K562 (cell line): ENCODE data around the gene UBL5. TPM values are rescaled to one million over a fixed set of nuclear protein-coding genes. Genes with fewer than 3 reads are reported as not detected.

Source experiments
- ATF3 ChIP-seq, 2 experiments: fragments of 450-650 bp in 1 of 2; sonication (generic) in 1 of 2; formaldehyde crosslinking in 1 of 2; IDR thresholded peaks in 1 of 2; conservative IDR thresholded peaks in 1 of 2; 2 replicates each; pipeline versions ENCODE4 v1.6.1 to v1.8.1; 2016 to 2023; ENCODE audit warnings: mild to moderate bottlenecking in 2 of 2, moderate library complexity in 2 of 2, inconsistent platforms in 1 of 2, missing genetic modification reagents in 1 of 2
- GATAD2B ChIP-seq: fragments of 450-650 bp; IDR thresholded peaks from 2 replicates; pipeline ENCODE4 v1.6.1; 2017; ENCODE audit warnings: mild to moderate bottlenecking, borderline replicate concordance
- NR1H2 ChIP-seq: sonication (generic); formaldehyde crosslinking; IDR thresholded peaks from 2 replicates; pipeline ENCODE4 v1.4.0; 2020; ENCODE audit warnings: mild to moderate bottlenecking, missing genetic modification reagents
- RFX7 ChIP-seq: fragments of 250-450 bp; sonication (Bioruptor Pico); IDR thresholded peaks from 2 replicates; pipeline ENCODE4 v1.5.1; 2021; ENCODE audit warnings: mild to moderate bottlenecking
- SLC30A9 ChIP-seq: fragments of 250-450 bp; sonication (Bioruptor Pico); IDR thresholded peaks from 2 replicates; pipeline ENCODE4 v1.8.0; 2022; ENCODE audit warnings: mild to moderate bottlenecking, moderate library complexity
- TRIM24 ChIP-seq, 2 experiments: fragments of 450-650 bp; IDR thresholded peaks; 2 replicates each; pipeline ENCODE4 v1.6.1; 2016
- TSC22D4 ChIP-seq: fragments of 450-650 bp; IDR thresholded peaks from 2 replicates; pipeline ENCODE4 v1.6.1; 2016; ENCODE audit warnings: missing genetic modification characterization, missing biosample characterization, control low read depth
- ZNF274 ChIP-seq: IDR thresholded peaks from 2 replicates; pipeline ENCODE4 v1.6.1; 2011; ENCODE audit warnings: low read depth, mild to moderate bottlenecking, low read length, moderate library complexity, borderline replicate concordance
- ZNF3 ChIP-seq: fragments of 250-450 bp; sonication (Bioruptor Pico); IDR thresholded peaks from 2 replicates; pipeline ENCODE4 v1.5.0; 2021; ENCODE audit warnings: mild to moderate bottlenecking, moderate library complexity
- ZNF830 ChIP-seq: fragments of 250-450 bp; sonication (Bioruptor Pico); IDR thresholded peaks from 2 replicates; pipeline ENCODE4 v1.5.0; 2021; ENCODE audit warnings: mild to moderate bottlenecking
- polyA plus RNA-seq, 8 experiments: library from polyadenylated mRNA; depleted of rRNA in 4 of 8; stranded (reverse) in 5 of 8; unstranded in 3 of 8; fragments of >200 nt; fragmentation: Nextera tagmentation in 2 of 8; fragmentation: Illumina TruSeq in 1 of 8; extraction: Ambion mirVana in 2 of 8; extraction: Trizol in 1 of 8; gene quantifications; 2 replicates each; pipeline versions ENCODE4 v1.2.1 to v1.2.3, GENCODE V29; 2011 to 2014; ENCODE audit warnings: inconsistent platforms in 1 of 8, missing spikeins in 1 of 8
- total RNA-seq, 7 experiments: library from RNA; depleted of rRNA in 6 of 7; stranded (reverse); fragments of >200 nt in 6 of 7; fragmentation: Illumina TruSeq in 2 of 7; extraction: Trizol in 2 of 7; gene quantifications; 2 replicates each; pipeline versions ENCODE4 v1.2.1 to v1.2.3, GENCODE V29; 2011 to 2021; ENCODE audit warnings: low replicate concordance in 1 of 7
- TF ChIP-seq, protein P1 (sequence below): sonication (generic); formaldehyde crosslinking; IDR thresholded peaks from 2 replicates; pipeline ENCODE4 v1.8.1; 2023; ENCODE audit warnings: mild to moderate bottlenecking, missing genetic modification reagents
- TF ChIP-seq, protein P2 (sequence below): sonication (generic); formaldehyde crosslinking; IDR thresholded peaks from 2 replicates; pipeline ENCODE4 v1.8.0; 2023; ENCODE audit warnings: mild to moderate bottlenecking, missing genetic modification reagents
- TF ChIP-seq, protein P3 (sequence below): fragments of 250-450 bp; sonication (Bioruptor Pico); IDR thresholded peaks from 2 replicates; pipeline ENCODE4 v1.4.0; 2020; ENCODE audit warnings: mild to moderate bottlenecking
- TF ChIP-seq, protein P4 (sequence below): sonication (generic); formaldehyde crosslinking; IDR thresholded peaks from 2 replicates; pipeline ENCODE4 v1.8.0; 2022; ENCODE audit warnings: mild to moderate bottlenecking, missing genetic modification reagents

The UBL5 gene
- total and polyA plus RNA-seq, 9 of the 15 experiments (the other 6 are each of a cell fraction or from before 2014, with no cell fraction given) = 410 to 1,266 (median 613) TPM

- TF ChIP-seq, protein P1, sequence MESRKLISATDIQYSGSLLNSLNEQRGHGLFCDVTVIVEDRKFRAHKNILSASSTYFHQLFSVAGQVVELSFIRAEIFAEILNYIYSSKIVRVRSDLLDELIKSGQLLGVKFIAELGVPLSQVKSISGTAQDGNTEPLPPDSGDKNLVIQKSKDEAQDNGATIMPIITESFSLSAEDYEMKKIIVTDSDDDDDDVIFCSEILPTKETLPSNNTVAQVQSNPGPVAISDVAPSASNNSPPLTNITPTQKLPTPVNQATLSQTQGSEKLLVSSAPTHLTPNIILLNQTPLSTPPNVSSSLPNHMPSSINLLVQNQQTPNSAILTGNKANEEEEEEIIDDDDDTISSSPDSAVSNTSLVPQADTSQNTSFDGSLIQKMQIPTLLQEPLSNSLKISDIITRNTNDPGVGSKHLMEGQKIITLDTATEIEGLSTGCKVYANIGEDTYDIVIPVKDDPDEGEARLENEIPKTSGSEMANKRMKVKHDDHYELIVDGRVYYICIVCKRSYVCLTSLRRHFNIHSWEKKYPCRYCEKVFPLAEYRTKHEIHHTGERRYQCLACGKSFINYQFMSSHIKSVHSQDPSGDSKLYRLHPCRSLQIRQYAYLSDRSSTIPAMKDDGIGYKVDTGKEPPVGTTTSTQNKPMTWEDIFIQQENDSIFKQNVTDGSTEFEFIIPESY (CRISPR knock-in tag) = no peak
- TF ChIP-seq ZNF3 (no peak), NR1H2 (CRISPR knock-in tag) (no peak), ATF3 (IDR thresholded peaks at IDR 0.05) (no peak; the same call in 1 of the 2 replicates), ATF3 (CRISPR knock-in tag; conservative IDR thresholded peaks at IDR 0.05) (no peak), TRIM24 (IDR thresholded peaks at IDR 0.05) (peak in 1 of 2 experiments; percentile 26; a peak in 1 of 4 replicates), GATAD2B (no peak), ZNF274 (no peak), SLC30A9 (CRISPR knock-in tag) (no peak), RFX7 (CRISPR knock-in tag) (no peak), ZNF830 (CRISPR knock-in tag) (no peak), TSC22D4 (tag) (no peak)
- TF ChIP-seq, protein P2, sequence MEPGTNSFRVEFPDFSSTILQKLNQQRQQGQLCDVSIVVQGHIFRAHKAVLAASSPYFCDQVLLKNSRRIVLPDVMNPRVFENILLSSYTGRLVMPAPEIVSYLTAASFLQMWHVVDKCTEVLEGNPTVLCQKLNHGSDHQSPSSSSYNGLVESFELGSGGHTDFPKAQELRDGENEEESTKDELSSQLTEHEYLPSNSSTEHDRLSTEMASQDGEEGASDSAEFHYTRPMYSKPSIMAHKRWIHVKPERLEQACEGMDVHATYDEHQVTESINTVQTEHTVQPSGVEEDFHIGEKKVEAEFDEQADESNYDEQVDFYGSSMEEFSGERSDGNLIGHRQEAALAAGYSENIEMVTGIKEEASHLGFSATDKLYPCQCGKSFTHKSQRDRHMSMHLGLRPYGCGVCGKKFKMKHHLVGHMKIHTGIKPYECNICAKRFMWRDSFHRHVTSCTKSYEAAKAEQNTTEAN = no peak
- TF ChIP-seq, protein P3, sequence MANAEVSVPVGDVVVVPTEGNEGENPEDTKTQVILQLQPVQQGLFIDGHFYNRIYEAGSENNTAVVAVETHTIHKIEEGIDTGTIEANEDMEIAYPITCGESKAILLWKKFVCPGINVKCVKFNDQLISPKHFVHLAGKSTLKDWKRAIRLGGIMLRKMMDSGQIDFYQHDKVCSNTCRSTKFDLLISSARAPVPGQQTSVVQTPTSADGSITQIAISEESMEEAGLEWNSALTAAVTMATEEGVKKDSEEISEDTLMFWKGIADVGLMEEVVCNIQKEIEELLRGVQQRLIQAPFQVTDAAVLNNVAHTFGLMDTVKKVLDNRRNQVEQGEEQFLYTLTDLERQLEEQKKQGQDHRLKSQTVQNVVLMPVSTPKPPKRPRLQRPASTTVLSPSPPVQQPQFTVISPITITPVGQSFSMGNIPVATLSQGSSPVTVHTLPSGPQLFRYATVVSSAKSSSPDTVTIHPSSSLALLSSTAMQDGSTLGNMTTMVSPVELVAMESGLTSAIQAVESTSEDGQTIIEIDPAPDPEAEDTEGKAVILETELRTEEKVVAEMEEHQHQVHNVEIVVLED (CRISPR knock-in tag) = no peak; the same call in 1 of the 2 replicates
- TF ChIP-seq, protein P4, sequence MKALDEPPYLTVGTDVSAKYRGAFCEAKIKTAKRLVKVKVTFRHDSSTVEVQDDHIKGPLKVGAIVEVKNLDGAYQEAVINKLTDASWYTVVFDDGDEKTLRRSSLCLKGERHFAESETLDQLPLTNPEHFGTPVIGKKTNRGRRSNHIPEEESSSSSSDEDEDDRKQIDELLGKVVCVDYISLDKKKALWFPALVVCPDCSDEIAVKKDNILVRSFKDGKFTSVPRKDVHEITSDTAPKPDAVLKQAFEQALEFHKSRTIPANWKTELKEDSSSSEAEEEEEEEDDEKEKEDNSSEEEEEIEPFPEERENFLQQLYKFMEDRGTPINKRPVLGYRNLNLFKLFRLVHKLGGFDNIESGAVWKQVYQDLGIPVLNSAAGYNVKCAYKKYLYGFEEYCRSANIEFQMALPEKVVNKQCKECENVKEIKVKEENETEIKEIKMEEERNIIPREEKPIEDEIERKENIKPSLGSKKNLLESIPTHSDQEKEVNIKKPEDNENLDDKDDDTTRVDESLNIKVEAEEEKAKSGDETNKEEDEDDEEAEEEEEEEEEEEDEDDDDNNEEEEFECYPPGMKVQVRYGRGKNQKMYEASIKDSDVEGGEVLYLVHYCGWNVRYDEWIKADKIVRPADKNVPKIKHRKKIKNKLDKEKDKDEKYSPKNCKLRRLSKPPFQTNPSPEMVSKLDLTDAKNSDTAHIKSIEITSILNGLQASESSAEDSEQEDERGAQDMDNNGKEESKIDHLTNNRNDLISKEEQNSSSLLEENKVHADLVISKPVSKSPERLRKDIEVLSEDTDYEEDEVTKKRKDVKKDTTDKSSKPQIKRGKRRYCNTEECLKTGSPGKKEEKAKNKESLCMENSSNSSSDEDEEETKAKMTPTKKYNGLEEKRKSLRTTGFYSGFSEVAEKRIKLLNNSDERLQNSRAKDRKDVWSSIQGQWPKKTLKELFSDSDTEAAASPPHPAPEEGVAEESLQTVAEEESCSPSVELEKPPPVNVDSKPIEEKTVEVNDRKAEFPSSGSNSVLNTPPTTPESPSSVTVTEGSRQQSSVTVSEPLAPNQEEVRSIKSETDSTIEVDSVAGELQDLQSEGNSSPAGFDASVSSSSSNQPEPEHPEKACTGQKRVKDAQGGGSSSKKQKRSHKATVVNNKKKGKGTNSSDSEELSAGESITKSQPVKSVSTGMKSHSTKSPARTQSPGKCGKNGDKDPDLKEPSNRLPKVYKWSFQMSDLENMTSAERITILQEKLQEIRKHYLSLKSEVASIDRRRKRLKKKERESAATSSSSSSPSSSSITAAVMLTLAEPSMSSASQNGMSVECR (CRISPR knock-in tag) = no peak; the same call in 1 of the 2 replicates
Observed at GRCh38 chr19:9785367-9786331, 42.1 kb upstream of the UBL5 start (continued).
